Measurements from ENCODE around the gene CREM. TPM values are rescaled to one million over a fixed set of nuclear protein-coding genes. Genes with fewer than 3 reads are reported as not detected.
A peak's percentile ranks its signal among the peaks of the same experiment; 100 is the strongest.

Gene CREM
- total and polyA plus RNA-seq, 2 experiments from 2014 or later, result 40.9 to 43.8 TPM

GRCh38 chr10:35127289-35127891 is 744 bp downstream of the CREM start:
- Mint-ChIP-seq H3K9me3 (peaks cover 4% of the 10 kb centered on the region; the same call in 2 of the 3 replicates), H3K36me3 (ENCODE audit: low read depth) (peaks cover 4% of the 10 kb centered on the region; the same call in 2 of the 3 replicates), H3K4me3 (peak overlapping the region; percentile 89), H3K4me1 (peaks cover 4% of the 10 kb centered on the region), H3K27ac (peak overlapping the region; percentile 98), H3K27me3 (ENCODE audit: insufficient read depth, low read depth, poor library complexity) (no peaks in the 10 kb centered on the region)
- Histone ChIP-seq H3K4me2 (peak overlapping the region; percentile 87), H3K27me3 (ENCODE audit: insufficient read depth) (no peaks in the 10 kb centered on the region), H2AFZ (peak overlapping the region; percentile 84), H3F3A (replicated peaks; ENCODE audit: low read depth) (peaks cover 5% of the 10 kb centered on the region; the same call in 1 of the 2 replicates), H3K79me2 (replicated peaks; ENCODE audit: insufficient read depth) (peaks cover 42% of the 10 kb centered on the region), H3K36me3 (ENCODE audit: insufficient read depth) (no peaks in the 10 kb centered on the region), H3K4me3 (peak overlapping the region; percentile 91), H4K20me1 (replicated peaks; ENCODE audit: insufficient read depth) (no peaks in the 10 kb centered on the region), H3K4me1 (ENCODE audit: insufficient read depth) (peaks cover 3% of the 10 kb centered on the region; the same call in 1 of the 2 replicates), H3K9me2 (ENCODE audit: insufficient read depth) (no peaks in the 10 kb centered on the region; the same call in 1 of the 2 replicates), H3K27ac (ENCODE audit: low read depth) (peak overlapping the region; percentile 99)
- ATAC-seq, result peak; percentile 16
- peak; percentile 59 for DNase-seq (ENCODE audit: low spot score)
- no peak for TF ChIP-seq JUNB (IDR thresholded peaks at IDR 0.05; ENCODE audit: unreplicated experiment)
- TF ChIP-seq, protein P1, sequence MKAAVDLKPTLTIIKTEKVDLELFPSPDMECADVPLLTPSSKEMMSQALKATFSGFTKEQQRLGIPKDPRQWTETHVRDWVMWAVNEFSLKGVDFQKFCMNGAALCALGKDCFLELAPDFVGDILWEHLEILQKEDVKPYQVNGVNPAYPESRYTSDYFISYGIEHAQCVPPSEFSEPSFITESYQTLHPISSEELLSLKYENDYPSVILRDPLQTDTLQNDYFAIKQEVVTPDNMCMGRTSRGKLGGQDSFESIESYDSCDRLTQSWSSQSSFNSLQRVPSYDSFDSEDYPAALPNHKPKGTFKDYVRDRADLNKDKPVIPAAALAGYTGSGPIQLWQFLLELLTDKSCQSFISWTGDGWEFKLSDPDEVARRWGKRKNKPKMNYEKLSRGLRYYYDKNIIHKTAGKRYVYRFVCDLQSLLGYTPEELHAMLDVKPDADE (IDR thresholded peaks at IDR 0.05), result no peak
- no peak for TF ChIP-seq NANOG (IDR thresholded peaks at IDR 0.05; ENCODE audit: borderline replicate concordance)
- TF ChIP-seq CREB1 (CRISPR knock-in tag; IDR thresholded peaks at IDR 0.05; ENCODE audit: low read depth), result no peak
- no peak for TF ChIP-seq REST (IDR thresholded peaks at IDR 0.05; ENCODE audit: unreplicated experiment)
- TF ChIP-seq, protein P2, sequence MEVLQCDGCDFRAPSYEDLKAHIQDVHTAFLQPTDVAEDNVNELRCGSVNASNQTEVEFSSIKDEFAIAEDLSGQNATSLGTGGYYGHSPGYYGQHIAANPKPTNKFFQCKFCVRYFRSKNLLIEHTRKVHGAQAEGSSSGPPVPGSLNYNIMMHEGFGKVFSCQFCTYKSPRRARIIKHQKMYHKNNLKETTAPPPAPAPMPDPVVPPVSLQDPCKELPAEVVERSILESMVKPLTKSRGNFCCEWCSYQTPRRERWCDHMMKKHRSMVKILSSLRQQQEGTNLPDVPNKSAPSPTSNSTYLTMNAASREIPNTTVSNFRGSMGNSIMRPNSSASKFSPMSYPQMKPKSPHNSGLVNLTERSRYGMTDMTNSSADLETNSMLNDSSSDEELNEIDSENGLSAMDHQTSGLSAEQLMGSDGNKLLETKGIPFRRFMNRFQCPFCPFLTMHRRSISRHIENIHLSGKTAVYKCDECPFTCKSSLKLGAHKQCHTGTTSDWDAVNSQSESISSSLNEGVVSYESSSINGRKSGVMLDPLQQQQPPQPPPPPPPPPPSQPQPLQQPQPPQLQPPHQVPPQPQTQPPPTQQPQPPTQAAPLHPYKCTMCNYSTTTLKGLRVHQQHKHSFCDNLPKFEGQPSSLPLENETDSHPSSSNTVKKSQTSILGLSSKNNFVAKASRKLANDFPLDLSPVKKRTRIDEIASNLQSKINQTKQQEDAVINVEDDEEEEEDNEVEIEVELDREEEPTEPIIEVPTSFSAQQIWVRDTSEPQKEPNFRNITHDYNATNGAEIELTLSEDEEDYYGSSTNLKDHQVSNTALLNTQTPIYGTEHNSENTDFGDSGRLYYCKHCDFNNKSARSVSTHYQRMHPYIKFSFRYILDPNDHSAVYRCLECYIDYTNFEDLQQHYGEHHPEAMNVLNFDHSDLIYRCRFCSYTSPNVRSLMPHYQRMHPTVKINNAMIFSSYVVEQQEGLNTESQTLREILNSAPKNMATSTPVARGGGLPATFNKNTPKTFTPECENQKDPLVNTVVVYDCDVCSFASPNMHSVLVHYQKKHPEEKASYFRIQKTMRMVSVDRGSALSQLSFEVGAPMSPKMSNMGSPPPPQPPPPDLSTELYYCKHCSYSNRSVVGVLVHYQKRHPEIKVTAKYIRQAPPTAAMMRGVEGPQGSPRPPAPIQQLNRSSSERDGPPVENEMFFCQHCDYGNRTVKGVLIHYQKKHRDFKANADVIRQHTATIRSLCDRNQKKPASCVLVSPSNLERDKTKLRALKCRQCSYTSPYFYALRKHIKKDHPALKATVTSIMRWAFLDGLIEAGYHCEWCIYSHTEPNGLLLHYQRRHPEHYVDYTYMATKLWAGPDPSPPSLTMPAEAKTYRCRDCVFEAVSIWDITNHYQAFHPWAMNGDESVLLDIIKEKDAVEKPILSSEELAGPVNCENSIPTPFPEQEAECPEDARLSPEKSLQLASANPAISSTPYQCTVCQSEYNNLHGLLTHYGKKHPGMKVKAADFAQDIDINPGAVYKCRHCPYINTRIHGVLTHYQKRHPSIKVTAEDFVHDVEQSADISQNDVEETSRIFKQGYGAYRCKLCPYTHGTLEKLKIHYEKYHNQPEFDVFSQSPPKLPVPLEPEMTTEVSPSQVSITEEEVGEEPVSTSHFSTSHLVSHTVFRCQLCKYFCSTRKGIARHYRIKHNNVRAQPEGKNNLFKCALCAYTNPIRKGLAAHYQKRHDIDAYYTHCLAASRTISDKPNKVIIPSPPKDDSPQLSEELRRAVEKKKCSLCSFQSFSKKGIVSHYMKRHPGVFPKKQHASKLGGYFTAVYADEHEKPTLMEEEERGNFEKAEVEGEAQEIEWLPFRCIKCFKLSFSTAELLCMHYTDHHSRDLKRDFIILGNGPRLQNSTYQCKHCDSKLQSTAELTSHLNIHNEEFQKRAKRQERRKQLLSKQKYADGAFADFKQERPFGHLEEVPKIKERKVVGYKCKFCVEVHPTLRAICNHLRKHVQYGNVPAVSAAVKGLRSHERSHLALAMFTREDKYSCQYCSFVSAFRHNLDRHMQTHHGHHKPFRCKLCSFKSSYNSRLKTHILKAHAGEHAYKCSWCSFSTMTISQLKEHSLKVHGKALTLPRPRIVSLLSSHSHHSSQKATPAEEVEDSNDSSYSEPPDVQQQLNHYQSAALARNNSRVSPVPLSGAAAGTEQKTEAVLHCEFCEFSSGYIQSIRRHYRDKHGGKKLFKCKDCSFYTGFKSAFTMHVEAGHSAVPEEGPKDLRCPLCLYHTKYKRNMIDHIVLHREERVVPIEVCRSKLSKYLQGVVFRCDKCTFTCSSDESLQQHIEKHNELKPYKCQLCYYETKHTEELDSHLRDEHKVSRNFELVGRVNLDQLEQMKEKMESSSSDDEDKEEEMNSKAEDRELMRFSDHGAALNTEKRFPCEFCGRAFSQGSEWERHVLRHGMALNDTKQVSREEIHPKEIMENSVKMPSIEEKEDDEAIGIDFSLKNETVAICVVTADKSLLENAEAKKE (CRISPR knock-in tag; IDR thresholded peaks at IDR 0.05), result no peak
- TF ChIP-seq ZNF114 (CRISPR knock-in tag; IDR thresholded peaks at IDR 0.05), result no peak
- TF ChIP-seq ZNF331 (CRISPR knock-in tag; IDR thresholded peaks at IDR 0.05; ENCODE audit: low read depth), result no peak

Measured in GM23338 (cell line).